Measurements from ENCODE around the gene APAF1.

Gene APAF1

GRCh38 chr12:98738539-98738938, 93.4 kb downstream of the APAF1 start:
- Histone ChIP-seq H3K27me3 (peaks cover 40% of the 10 kb centered on the region), H3K4me1 (ENCODE audit: control insufficient read depth in 1 of 2, insufficient read depth in 1 of 2, low read depth in 1 of 2, low read length in 1 of 2) (no peaks in the 10 kb centered on the region), H3K9me3 (no peaks in the 10 kb centered on the region), H3K27ac (no peak overlapping the region), H3K36me3 (peaks cover 45% of the 10 kb centered on the region), H3K4me3 (ENCODE audit: low read depth in 1 of 2, low read length in 1 of 2) (no peak overlapping the region)
- TF ChIP-seq CTCF (IDR thresholded peaks at IDR 0.05), result no peak

GRCh38 chr12:98740751-98741150, 95.7 kb downstream of the APAF1 start:
- H3K27ac ChIP-seq, result no peak overlapping the region
- TF ChIP-seq CTCF (IDR thresholded peaks at IDR 0.05), result no peak
- H3K27me3 ChIP-seq, result peaks cover 62% of the 10 kb centered on the region
- no peaks in the 10 kb centered on the region for H3K9me3 ChIP-seq
- peaks cover 23% of the 10 kb centered on the region for H3K36me3 ChIP-seq
- H3K4me1 ChIP-seq (ENCODE audit: control insufficient read depth in 1 of 2, insufficient read depth in 1 of 2, low read depth in 1 of 2, low read length in 1 of 2), result peaks cover 4 to 5% of the 10 kb centered on the region in 2 experiments
- H3K4me3 ChIP-seq (ENCODE audit: low read depth in 1 of 2, low read length in 1 of 2), result no peak overlapping the region

GRCh38 chr12:98741196-98741555, 96.1 kb downstream of the APAF1 start:
- no peak for TF ChIP-seq CTCF (IDR thresholded peaks at IDR 0.05)

GRCh38 chr12:98741556-98742265, 96.6 kb downstream of the APAF1 start:
- H3K27ac ChIP-seq, result no peak overlapping the region
- H3K9me3 ChIP-seq, result no peaks in the 10 kb centered on the region
- H3K4me1 ChIP-seq (ENCODE audit: control insufficient read depth in 1 of 2, insufficient read depth in 1 of 2, low read depth in 1 of 2, low read length in 1 of 2), result peaks cover 8 to 10% of the 10 kb centered on the region in 2 experiments
- H3K27me3 ChIP-seq, result peaks cover 72% of the 10 kb centered on the region
- TF ChIP-seq CTCF (IDR thresholded peaks at IDR 0.05), result no peak
- H3K4me3 ChIP-seq (ENCODE audit: low read depth in 1 of 2, low read length in 1 of 2), result no peak overlapping the region
- peaks cover 13% of the 10 kb centered on the region for H3K36me3 ChIP-seq

More at GRCh38 chr12:98741196-98741555, 96.1 kb downstream of the APAF1 start:
- H3K4me1 ChIP-seq (ENCODE audit: control insufficient read depth in 1 of 2, insufficient read depth in 1 of 2, low read depth in 1 of 2, low read length in 1 of 2), result peaks cover 8 to 9% of the 10 kb centered on the region in 2 experiments
- no peak overlapping the region for H3K4me3 ChIP-seq (ENCODE audit: low read depth in 1 of 2, low read length in 1 of 2)
- peaks cover 19% of the 10 kb centered on the region for H3K36me3 ChIP-seq
- no peaks in the 10 kb centered on the region for H3K9me3 ChIP-seq
- H3K27me3 ChIP-seq, result peaks cover 67% of the 10 kb centered on the region
- H3K27ac ChIP-seq, result no peak overlapping the region

GRCh38 chr12:98743362-98743953, 98.4 kb downstream of the APAF1 start:
- Histone ChIP-seq H3K27ac (no peak overlapping the region), H3K4me1 (ENCODE audit: control insufficient read depth in 1 of 2, insufficient read depth in 1 of 2, low read depth in 1 of 2, low read length in 1 of 2) (peaks cover 8 to 10% of the 10 kb centered on the region in 2 experiments), H3K27me3 (peaks cover 89% of the 10 kb centered on the region), H3K9me3 (no peaks in the 10 kb centered on the region), H3K4me3 (ENCODE audit: low read depth in 1 of 2, low read length in 1 of 2) (no peak overlapping the region), H3K36me3 (no peaks in the 10 kb centered on the region)
- TF ChIP-seq CTCF (IDR thresholded peaks at IDR 0.05), result no peak
